Measurements from ENCODE around the gene SMIM17. TPM values are rescaled to one million over a fixed set of nuclear protein-coding genes. Genes with fewer than 3 reads are reported as not detected.

The SMIM17 gene
- total and polyA plus RNA-seq, 2 of the 13 experiments (the other 11 are each of a cell fraction or from before 2014, with no cell fraction given): 0.21 to 0.53 TPM

GRCh38 chr19:56637976-56638555 lies 4.9 kb upstream of the SMIM17 start (continued):
- TF ChIP-seq ZNF136 (CRISPR knock-in tag; IDR thresholded peaks at IDR 0.05; ENCODE audit: low read depth): peak; percentile 96; the same call in 1 of the 2 replicates
- TF ChIP-seq, protein P1, sequence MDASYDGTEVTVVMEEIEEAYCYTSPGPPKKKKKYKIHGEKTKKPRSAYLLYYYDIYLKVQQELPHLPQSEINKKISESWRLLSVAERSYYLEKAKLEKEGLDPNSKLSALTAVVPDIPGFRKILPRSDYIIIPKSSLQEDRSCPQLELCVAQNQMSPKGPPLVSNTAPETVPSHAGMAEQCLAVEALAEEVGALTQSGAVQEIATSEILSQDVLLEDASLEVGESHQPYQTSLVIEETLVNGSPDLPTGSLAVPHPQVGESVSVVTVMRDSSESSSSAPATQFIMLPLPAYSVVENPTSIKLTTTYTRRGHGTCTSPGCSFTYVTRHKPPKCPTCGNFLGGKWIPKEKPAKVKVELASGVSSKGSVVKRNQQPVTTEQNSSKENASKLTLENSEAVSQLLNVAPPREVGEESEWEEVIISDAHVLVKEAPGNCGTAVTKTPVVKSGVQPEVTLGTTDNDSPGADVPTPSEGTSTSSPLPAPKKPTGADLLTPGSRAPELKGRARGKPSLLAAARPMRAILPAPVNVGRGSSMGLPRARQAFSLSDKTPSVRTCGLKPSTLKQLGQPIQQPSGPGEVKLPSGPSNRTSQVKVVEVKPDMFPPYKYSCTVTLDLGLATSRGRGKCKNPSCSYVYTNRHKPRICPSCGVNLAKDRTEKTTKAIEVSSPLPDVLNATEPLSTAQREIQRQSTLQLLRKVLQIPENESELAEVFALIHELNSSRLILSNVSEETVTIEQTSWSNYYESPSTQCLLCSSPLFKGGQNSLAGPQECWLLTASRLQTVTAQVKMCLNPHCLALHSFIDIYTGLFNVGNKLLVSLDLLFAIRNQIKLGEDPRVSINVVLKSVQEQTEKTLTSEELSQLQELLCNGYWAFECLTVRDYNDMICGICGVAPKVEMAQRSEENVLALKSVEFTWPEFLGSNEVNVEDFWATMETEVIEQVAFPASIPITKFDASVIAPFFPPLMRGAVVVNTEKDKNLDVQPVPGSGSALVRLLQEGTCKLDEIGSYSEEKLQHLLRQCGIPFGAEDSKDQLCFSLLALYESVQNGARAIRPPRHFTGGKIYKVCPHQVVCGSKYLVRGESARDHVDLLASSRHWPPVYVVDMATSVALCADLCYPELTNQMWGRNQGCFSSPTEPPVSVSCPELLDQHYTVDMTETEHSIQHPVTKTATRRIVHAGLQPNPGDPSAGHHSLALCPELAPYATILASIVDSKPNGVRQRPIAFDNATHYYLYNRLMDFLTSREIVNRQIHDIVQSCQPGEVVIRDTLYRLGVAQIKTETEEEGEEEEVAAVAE (CRISPR knock-in tag; IDR thresholded peaks at IDR 0.05; ENCODE audit: borderline replicate concordance): peak; percentile 98
- TF ChIP-seq TEAD2 (CRISPR knock-in tag; IDR thresholded peaks at IDR 0.05): peak; percentile 99
- TF ChIP-seq AHR (CRISPR knock-in tag; IDR thresholded peaks at IDR 0.05): peak; percentile 100
- peak; percentile 94 for TF ChIP-seq ZMYM4 (CRISPR knock-in tag; IDR thresholded peaks at IDR 0.05)
- TF ChIP-seq ZSCAN30 (CRISPR knock-in tag; IDR thresholded peaks at IDR 0.05): peak; percentile 99
- peak; percentile 84 for TF ChIP-seq HHEX (CRISPR knock-in tag; IDR thresholded peaks at IDR 0.05)
- TF ChIP-seq KAT7 (CRISPR knock-in tag; IDR thresholded peaks at IDR 0.05; ENCODE audit: borderline replicate concordance): peak; percentile 90; the same call in 1 of the 2 replicates
- peak; percentile 49 for TF ChIP-seq STAG1 (CRISPR knock-in tag; IDR thresholded peaks at IDR 0.05)
- peak; percentile 100 for TF ChIP-seq HOXA9 (CRISPR knock-in tag; IDR thresholded peaks at IDR 0.05; ENCODE audit: borderline replicate concordance)
- no peak for TF ChIP-seq ZNF512 (CRISPR knock-in tag; IDR thresholded peaks at IDR 0.05)
- peak; percentile 95 for TF ChIP-seq MED1 (CRISPR knock-in tag; IDR thresholded peaks at IDR 0.05)
- TF ChIP-seq REL (CRISPR knock-in tag; conservative IDR thresholded peaks at IDR 0.05): peak; percentile 99
- TF ChIP-seq, protein P2, sequence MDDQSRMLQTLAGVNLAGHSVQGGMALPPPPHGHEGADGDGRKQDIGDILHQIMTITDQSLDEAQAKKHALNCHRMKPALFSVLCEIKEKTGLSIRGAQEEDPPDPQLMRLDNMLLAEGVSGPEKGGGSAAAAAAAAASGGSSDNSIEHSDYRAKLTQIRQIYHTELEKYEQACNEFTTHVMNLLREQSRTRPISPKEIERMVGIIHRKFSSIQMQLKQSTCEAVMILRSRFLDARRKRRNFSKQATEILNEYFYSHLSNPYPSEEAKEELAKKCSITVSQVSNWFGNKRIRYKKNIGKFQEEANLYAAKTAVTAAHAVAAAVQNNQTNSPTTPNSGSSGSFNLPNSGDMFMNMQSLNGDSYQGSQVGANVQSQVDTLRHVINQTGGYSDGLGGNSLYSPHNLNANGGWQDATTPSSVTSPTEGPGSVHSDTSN (CRISPR knock-in tag; IDR thresholded peaks at IDR 0.05; ENCODE audit: borderline replicate concordance): peak; percentile 100
- TF ChIP-seq MAZ (IDR thresholded peaks at IDR 0.05; ENCODE audit: borderline replicate concordance, low read depth, low read length): no peak
- peak; percentile 97 for TF ChIP-seq MAZ (CRISPR knock-in tag; IDR thresholded peaks at IDR 0.05; ENCODE audit: low read depth)
- peak; percentile 99 for TF ChIP-seq ZNF441 (CRISPR knock-in tag; IDR thresholded peaks at IDR 0.05; ENCODE audit: borderline replicate concordance)
- peak; percentile 82 for TF ChIP-seq ZNF629 (CRISPR knock-in tag; conservative IDR thresholded peaks at IDR 0.05)
- peak; percentile 99 for TF ChIP-seq MIXL1 (CRISPR knock-in tag; IDR thresholded peaks at IDR 0.05)
- TF ChIP-seq, protein P3, sequence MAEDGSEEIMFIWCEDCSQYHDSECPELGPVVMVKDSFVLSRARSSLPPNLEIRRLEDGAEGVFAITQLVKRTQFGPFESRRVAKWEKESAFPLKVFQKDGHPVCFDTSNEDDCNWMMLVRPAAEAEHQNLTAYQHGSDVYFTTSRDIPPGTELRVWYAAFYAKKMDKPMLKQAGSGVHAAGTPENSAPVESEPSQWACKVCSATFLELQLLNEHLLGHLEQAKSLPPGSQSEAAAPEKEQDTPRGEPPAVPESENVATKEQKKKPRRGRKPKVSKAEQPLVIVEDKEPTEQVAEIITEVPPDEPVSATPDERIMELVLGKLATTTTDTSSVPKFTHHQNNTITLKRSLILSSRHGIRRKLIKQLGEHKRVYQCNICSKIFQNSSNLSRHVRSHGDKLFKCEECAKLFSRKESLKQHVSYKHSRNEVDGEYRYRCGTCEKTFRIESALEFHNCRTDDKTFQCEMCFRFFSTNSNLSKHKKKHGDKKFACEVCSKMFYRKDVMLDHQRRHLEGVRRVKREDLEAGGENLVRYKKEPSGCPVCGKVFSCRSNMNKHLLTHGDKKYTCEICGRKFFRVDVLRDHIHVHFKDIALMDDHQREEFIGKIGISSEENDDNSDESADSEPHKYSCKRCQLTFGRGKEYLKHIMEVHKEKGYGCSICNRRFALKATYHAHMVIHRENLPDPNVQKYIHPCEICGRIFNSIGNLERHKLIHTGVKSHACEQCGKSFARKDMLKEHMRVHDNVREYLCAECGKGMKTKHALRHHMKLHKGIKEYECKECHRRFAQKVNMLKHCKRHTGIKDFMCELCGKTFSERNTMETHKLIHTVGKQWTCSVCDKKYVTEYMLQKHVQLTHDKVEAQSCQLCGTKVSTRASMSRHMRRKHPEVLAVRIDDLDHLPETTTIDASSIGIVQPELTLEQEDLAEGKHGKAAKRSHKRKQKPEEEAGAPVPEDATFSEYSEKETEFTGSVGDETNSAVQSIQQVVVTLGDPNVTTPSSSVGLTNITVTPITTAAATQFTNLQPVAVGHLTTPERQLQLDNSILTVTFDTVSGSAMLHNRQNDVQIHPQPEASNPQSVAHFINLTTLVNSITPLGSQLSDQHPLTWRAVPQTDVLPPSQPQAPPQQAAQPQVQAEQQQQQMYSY (CRISPR knock-in tag; IDR thresholded peaks at IDR 0.05): peak; percentile 91

Data from HepG2 (cell line).